Endodermal cell (in vitro differentiated cells): ENCODE data around the gene ICAM4. TPM values are rescaled to one million over a fixed set of nuclear protein-coding genes. Genes with fewer than 3 reads are reported as not detected.

Source experiments
- DNase-seq: peaks from one replicate; pipeline ENCODE4 v3.0.0-alpha.2; 2017
- H3K27ac ChIP-seq: 2 replicates; pipeline ENCODE4 v1.5.1; 2013; ENCODE audit warnings: mild to moderate bottlenecking, low read depth, low read length, moderate library complexity
- H3K27me3 ChIP-seq: 2 replicates; pipeline ENCODE4 v1.6.1; 2013; ENCODE audit warnings: mild to moderate bottlenecking, low read length, moderate library complexity; ENCODE audit not compliant: insufficient read depth, control insufficient read depth, poor library complexity, severe bottlenecking
- H3K36me3 ChIP-seq: 2 replicates; pipeline ENCODE4 v1.7.0; 2013; ENCODE audit warnings: mild to moderate bottlenecking, low read length, moderate library complexity; ENCODE audit not compliant: control insufficient read depth, insufficient read depth
- H3K4me1 ChIP-seq: one replicate; pipeline ENCODE4 v1.7.0; 2013; ENCODE audit warnings: low read length; ENCODE audit not compliant: control insufficient read depth, insufficient read depth
- H3K4me3 ChIP-seq: 2 replicates; pipeline ENCODE4 v1.5.1; 2013; ENCODE audit warnings: mild to moderate bottlenecking, low read length, moderate library complexity
- H3K9ac ChIP-seq: 2 replicates; pipeline ENCODE4 v1.6.1; 2013; ENCODE audit warnings: mild to moderate bottlenecking, low read length, moderate library complexity; ENCODE audit not compliant: poor library complexity, severe bottlenecking; ENCODE audit errors: extremely low read depth
- H3K9me3 ChIP-seq: 2 replicates; pipeline ENCODE4 v1.6.1; 2013; ENCODE audit warnings: mild to moderate bottlenecking, low read length, moderate library complexity; ENCODE audit not compliant: control insufficient read depth
- H3K27ac Mint-ChIP-seq: 2 replicates; pipeline ENCODE4 v1.8.0; 2020; ENCODE audit warnings: mixed read lengths
- H3K27me3 Mint-ChIP-seq: 2 replicates; pipeline ENCODE4 v1.8.0; 2021; ENCODE audit warnings: mild to moderate bottlenecking, mixed read lengths; ENCODE audit not compliant: insufficient read depth
- H3K36me3 Mint-ChIP-seq: 2 replicates; pipeline ENCODE4 v1.8.0; 2020; ENCODE audit warnings: low read depth, mixed read lengths
- H3K4me1 Mint-ChIP-seq: 2 replicates; pipeline ENCODE4 v1.8.0; 2020; ENCODE audit warnings: mixed read lengths
- H3K4me3 Mint-ChIP-seq: 2 replicates; pipeline ENCODE4 v1.8.0; 2020; ENCODE audit warnings: mild to moderate bottlenecking, moderate library complexity, mixed read lengths
- H3K9me3 Mint-ChIP-seq: 2 replicates; pipeline ENCODE4 v1.8.0; 2020; ENCODE audit warnings: mild to moderate bottlenecking, mixed read lengths
- CTCF ChIP-seq: fragments of 200-600 bp; sonication (generic); conservative IDR thresholded peaks from 2 replicates; pipeline ENCODE4 v1.5.0; 2021; ENCODE audit warnings: antibody characterized with exemption, mild to moderate bottlenecking
- WGBS, 2 experiments: methylation state at CpG; one replicate each; pipeline versions ENCODE4 v1.1.5 to v1.1.7; 2013; ENCODE audit warnings: missing lambda C conversion rate in 2 of 2, mixed read lengths in 1 of 2; ENCODE audit not compliant: insufficient coverage in 1 of 2, insufficient read length in 1 of 2; 5-methylcytosine and 5-hydroxymethylcytosine counted together
- total RNA-seq, 2 donors: library from RNA; stranded (reverse); fragmentation: NEBNext Ultra II Directional in 1 of 2; extraction: Animal tissue kit (Norgen Biotek cat#: 25700) in 1 of 2; gene quantifications; 2 replicates in 1 of 2; 3 replicates in 1 of 2; pipeline ENCODE4 v1.2.1, GENCODE V29; 2021

ICAM4 gene
- total RNA-seq, 2 donors from 2014 or later: 0.44 TPM; not detected in 1

DNA sequence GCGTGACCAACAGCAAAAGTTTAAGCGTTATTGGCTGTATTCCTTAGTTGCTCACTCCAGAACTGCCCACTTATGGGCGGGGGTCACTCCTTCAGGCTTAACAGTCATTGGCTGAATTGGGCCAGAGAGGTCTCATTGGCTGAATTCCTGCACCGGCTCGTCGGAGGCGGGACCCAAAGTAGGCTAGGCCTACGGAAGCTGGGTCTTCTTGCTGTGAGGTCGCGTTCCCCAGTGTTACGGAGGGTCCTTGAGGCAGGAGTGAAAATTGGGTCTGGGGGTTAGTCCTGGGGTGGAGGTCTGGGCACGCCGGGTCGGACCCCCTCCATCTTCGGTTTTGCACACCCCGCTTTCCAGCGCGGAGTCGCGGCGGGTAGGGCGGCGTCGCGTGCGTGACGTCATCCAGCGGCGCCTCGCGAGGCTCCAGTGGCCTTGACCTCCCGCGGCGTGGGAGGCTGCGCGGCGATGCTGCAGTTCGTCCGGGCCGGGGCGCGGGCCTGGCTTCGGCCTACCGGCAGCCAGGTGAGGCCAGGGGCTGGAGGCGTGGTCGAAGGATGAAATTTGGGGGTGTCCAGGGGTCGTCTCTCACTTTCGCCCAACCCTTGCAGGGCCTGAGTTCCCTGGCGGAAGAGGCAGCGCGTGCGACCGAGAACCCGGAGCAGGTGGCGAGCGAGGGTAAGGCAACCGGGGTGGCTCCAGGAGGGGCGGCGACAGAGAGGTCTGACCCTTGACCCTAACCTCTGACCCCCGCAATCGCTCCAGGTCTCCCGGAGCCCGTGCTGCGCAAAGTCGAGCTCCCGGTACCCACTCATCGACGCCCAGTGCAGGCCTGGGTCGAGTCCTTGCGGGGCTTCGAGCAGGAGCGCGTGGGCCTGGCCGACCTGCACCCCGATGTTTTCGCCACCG lies 34.7 kb upstream of the ICAM4 start, which contains the start of gene MRPL4:
Gene MRPL4 (plus strand): TSS at position 423 of the 903 bp plus-strand sequence. CDS start 40 bp downstream, at position 463.
- H3K4me3 ChIP-seq: peak within 1 kb of the TSS; percentile 96
- H3K9me3 ChIP-seq: no peaks in the 10 kb centered on the region
- peak within 1 kb of the TSS; percentile 95 for H3K4me3 Mint-ChIP-seq
- no peaks in the 10 kb centered on the region for H3K27me3 ChIP-seq
- 1 to 2% methylated on average over 50 to 77 of the region's 77 CpGs for WGBS, 2 experiments
- no peaks in the 10 kb centered on the region for H3K4me1 ChIP-seq
- TF ChIP-seq CTCF: peak; percentile 38
- H3K36me3 ChIP-seq: peaks cover 23% of the 10 kb centered on the region
- H3K27ac Mint-ChIP-seq: peak within 1 kb of the TSS; percentile 99
- DNase-seq: peak; percentile 98
- peaks cover 5% of the 10 kb centered on the region for H3K4me1 Mint-ChIP-seq
- peaks cover 26% of the 10 kb centered on the region for H3K36me3 Mint-ChIP-seq
- no peaks in the 10 kb centered on the region for H3K9me3 Mint-ChIP-seq
- H3K27ac ChIP-seq: peak within 1 kb of the TSS; percentile 76
- H3K27me3 Mint-ChIP-seq: no peaks in the 10 kb centered on the region
- peak within 1 kb of the TSS; percentile 83 for H3K9ac ChIP-seq

DNA sequence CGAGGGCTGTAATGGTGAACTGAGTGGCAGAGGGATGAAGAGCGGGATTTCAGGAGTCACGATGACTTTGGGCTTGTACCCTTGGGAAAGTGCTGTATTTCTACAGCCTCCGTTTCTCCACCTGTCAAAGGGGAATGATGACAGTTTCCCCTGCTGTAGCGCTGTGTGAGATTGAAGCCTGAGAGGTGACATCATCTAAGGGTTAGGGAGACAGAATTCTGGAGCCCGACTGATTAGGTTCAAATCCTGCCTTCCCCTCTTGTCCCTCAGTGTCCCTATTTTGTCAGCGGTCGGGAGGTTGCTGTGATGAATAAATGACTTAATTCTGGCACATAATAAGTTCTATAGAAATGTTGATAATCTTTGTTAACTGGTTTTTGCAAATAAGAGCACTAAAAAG lies 34.0 kb upstream of the ICAM4 start:
- no peak for TF ChIP-seq CTCF
- Histone ChIP-seq H3K27ac (no peak overlapping the region), H3K4me3 (peak overlapping the region; percentile 96), H3K9me3 (no peaks in the 10 kb centered on the region), H3K36me3 (peaks cover 27% of the 10 kb centered on the region), H3K27me3 (no peaks in the 10 kb centered on the region), H3K9ac (peak overlapping the region; percentile 83), H3K4me1 (no peaks in the 10 kb centered on the region)
- Mint-ChIP-seq H3K4me1 (peaks cover 5% of the 10 kb centered on the region), H3K9me3 (no peaks in the 10 kb centered on the region), H3K4me3 (peak overlapping the region; percentile 95), H3K36me3 (peaks cover 33% of the 10 kb centered on the region), H3K27ac (peak overlapping the region; percentile 99), H3K27me3 (no peaks in the 10 kb centered on the region)
- 14 to 17% methylated on average over 5 to 6 of the region's 8 CpGs for WGBS, 2 experiments
- no peak for DNase-seq

- peak; percentile 24 for DNase-seq
- H3K4me1 Mint-ChIP-seq: peaks cover 5% of the 10 kb centered on the region
- Histone ChIP-seq H3K27me3 (no peaks in the 10 kb centered on the region), H3K4me1 (no peaks in the 10 kb centered on the region), H3K36me3 (peaks cover 37% of the 10 kb centered on the region), H3K9ac (no peak overlapping the region), H3K9me3 (no peaks in the 10 kb centered on the region), H3K27ac (no peak overlapping the region), H3K4me3 (no peak overlapping the region)
- H3K27me3 Mint-ChIP-seq: no peaks in the 10 kb centered on the region
- 94 to 100% methylated on average over 3 of the region's 3 CpGs for WGBS, 2 experiments
- no peak overlapping the region for H3K27ac Mint-ChIP-seq
- H3K36me3 Mint-ChIP-seq: peaks cover 45% of the 10 kb centered on the region
- no peaks in the 10 kb centered on the region for H3K9me3 Mint-ChIP-seq
- no peak overlapping the region for H3K4me3 Mint-ChIP-seq
- TF ChIP-seq CTCF: no peak
Observed at GRCh38 chr19:10254244-10254643, 32.5 kb upstream of the ICAM4 start.
